ENCODE data around the gene C4orf46.

- TF ChIP-seq BCL11A (tag by site-specific recombination; IDR thresholded peaks at IDR 0.05; ENCODE audit: low read depth): no peak
- TF ChIP-seq PRDM4 (tag by site-specific recombination; IDR thresholded peaks at IDR 0.05): no peak
- no peak for TF ChIP-seq CTCF (tag by site-specific recombination; IDR thresholded peaks at IDR 0.05)
- no peak for TF ChIP-seq ZNF449 (tag by site-specific recombination; IDR thresholded peaks at IDR 0.05)
- TF ChIP-seq REST (tag by site-specific recombination; IDR thresholded peaks at IDR 0.05): no peak
- no peak for TF ChIP-seq ZNF26 (tag by site-specific recombination; IDR thresholded peaks at IDR 0.05)
- no peak for TF ChIP-seq SP3 (tag by site-specific recombination; IDR thresholded peaks at IDR 0.05)
- TF ChIP-seq ZSCAN16 (tag by site-specific recombination; IDR thresholded peaks at IDR 0.05): no peak
- no peak for TF ChIP-seq ZNF629 (tag by site-specific recombination; IDR thresholded peaks at IDR 0.05)
Observed at GRCh38 chr4:158625544-158625943, 46.1 kb downstream of the C4orf46 start.

All from HEK293 (cell line).